Liver (tissue), 9 donors: ENCODE results near the gene DIDO1. TPM values are rescaled to one million over a fixed set of nuclear protein-coding genes. Genes with fewer than 3 reads are reported as not detected.

Source experiments
- DNase-seq: peaks from one replicate; pipeline ENCODE4 v3.0.0-alpha.2; 2017; ENCODE audit warnings: low spot score
- H3K27ac ChIP-seq, 2 donors: one replicate each; pipeline ENCODE4 v1.7.0; 2013; ENCODE audit warnings: inconsistent platforms in 2 of 2, low read length in 2 of 2, control low read depth in 1 of 2, low read depth in 1 of 2, mild to moderate bottlenecking in 1 of 2
- H3K27me3 ChIP-seq, 4 donors: one replicate each; pipeline versions ENCODE4 v1.6.1 to v1.7.0; 2013; ENCODE audit warnings: low read length in 3 of 4, inconsistent platforms in 1 of 4, mild to moderate bottlenecking in 1 of 4, moderate library complexity in 1 of 4; ENCODE audit not compliant: control insufficient read depth in 4 of 4, insufficient read depth in 4 of 4
- H3K36me3 ChIP-seq, 4 donors: one replicate each; pipeline versions ENCODE4 v1.6.1 to v1.7.0; 2013; ENCODE audit warnings: low read length in 3 of 4, mild to moderate bottlenecking in 3 of 4, low read depth in 1 of 4, moderate library complexity in 1 of 4; ENCODE audit not compliant: control insufficient read depth in 4 of 4, insufficient read depth in 3 of 4
- H3K4me1 ChIP-seq, 4 donors: one replicate each; pipeline versions ENCODE4 v1.6.1 to v1.7.0; 2013; ENCODE audit warnings: low read length in 3 of 4, mild to moderate bottlenecking in 3 of 4, moderate library complexity in 1 of 4; ENCODE audit not compliant: control insufficient read depth in 4 of 4, insufficient read depth in 4 of 4
- H3K4me3 ChIP-seq, 3 donors: one replicate each; pipeline versions ENCODE4 v1.6.1 to v1.7.0; 2013; ENCODE audit warnings: low read length in 3 of 3, control low read depth in 1 of 3, low read depth in 1 of 3, mild to moderate bottlenecking in 1 of 3
- H3K9ac ChIP-seq, 2 donors: one replicate each; pipeline ENCODE4 v1.7.0; 2013; ENCODE audit warnings: low read length in 2 of 2, mild to moderate bottlenecking in 2 of 2, moderate library complexity in 2 of 2, control low read depth in 1 of 2, low read depth in 1 of 2
- H3K9me3 ChIP-seq, 4 donors: one replicate each; pipeline versions ENCODE4 v1.6.1 to v1.7.0; 2013; ENCODE audit warnings: low read length in 3 of 4; ENCODE audit not compliant: control insufficient read depth in 4 of 4
- ATF3 ChIP-seq: IDR thresholded peaks from 2 replicates; pipeline ENCODE4 v1.6.1; 2016; ENCODE audit warnings: antibody characterized with exemption
- EGR1 ChIP-seq, 2 donors: IDR thresholded peaks; 2 replicates each; pipeline ENCODE4 v1.6.1; 2016 to 2018; ENCODE audit warnings: antibody characterized with exemption in 2 of 2, low read depth in 2 of 2
- FOXA2 ChIP-seq: IDR thresholded peaks from 2 replicates; pipeline ENCODE4 v1.6.1; 2016; ENCODE audit warnings: antibody characterized with exemption
- GABPA ChIP-seq, 2 donors: IDR thresholded peaks in 1 of 2; conservative IDR thresholded peaks in 1 of 2; 2 replicates each; pipeline ENCODE4 v1.6.1; 2016; ENCODE audit warnings: antibody characterized with exemption in 2 of 2, mild to moderate bottlenecking in 1 of 2, moderate library complexity in 1 of 2
- HNF4A ChIP-seq, 2 donors: conservative IDR thresholded peaks; 2 replicates each; pipeline ENCODE4 v1.6.1; 2016; ENCODE audit warnings: antibody characterized with exemption in 2 of 2, mild to moderate bottlenecking in 2 of 2
- HNF4G ChIP-seq: IDR thresholded peaks from 2 replicates; pipeline ENCODE4 v1.6.1; 2016; ENCODE audit warnings: antibody characterized with exemption
- NR2F2 ChIP-seq: IDR thresholded peaks from 2 replicates; pipeline ENCODE4 v1.6.1; 2016; ENCODE audit warnings: antibody characterized with exemption
- REST ChIP-seq: IDR thresholded peaks from 2 replicates; pipeline ENCODE4 v1.6.1; 2016; ENCODE audit warnings: antibody characterized with exemption, mild to moderate bottlenecking
- RXRA ChIP-seq, 2 donors: IDR thresholded peaks; 2 replicates each; pipeline ENCODE4 v1.6.1; 2017 to 2018; ENCODE audit warnings: antibody characterized with exemption in 2 of 2, mild to moderate bottlenecking in 1 of 2
- SP1 ChIP-seq: IDR thresholded peaks from 2 replicates; pipeline ENCODE4 v1.6.1; 2018; ENCODE audit warnings: antibody characterized with exemption, mild to moderate bottlenecking
- YY1 ChIP-seq: IDR thresholded peaks from 2 replicates; pipeline ENCODE4 v1.6.1; 2016; ENCODE audit warnings: antibody characterized with exemption, mild to moderate bottlenecking
- WGBS: extraction: QIAGEN DNeasy Blood & Tissue Kit; methylation state at CpG from one replicate; pipeline ENCODE4 v1.1.7; 2013; 5-methylcytosine and 5-hydroxymethylcytosine counted together
- polyA plus RNA-seq, 2 donors: library from polyadenylated mRNA; stranded (reverse) in 1 of 2; unstranded in 1 of 2; fragments of 200-250 nt in 1 of 2; fragments of >200 nt in 1 of 2; fragmentation: Nextera tagmentation in 1 of 2; extraction: Ambion mirVana in 1 of 2; gene quantifications; one replicate each; pipeline versions ENCODE4 v1.2.1 to v1.2.3, GENCODE V29; 2013 to 2015
- total RNA-seq, 2 donors: library from RNA; depleted of rRNA; stranded (reverse); fragments of >200 nt; gene quantifications; one replicate each; pipeline ENCODE4 v1.2.3, GENCODE V29; 2014
- TF ChIP-seq, protein P1 (sequence below): fragments of 150-350 bp; IDR thresholded peaks from 2 replicates; pipeline ENCODE4 v1.5.1; 2017; ENCODE audit warnings: improper control_type of control experiment, low read depth, low read length; ENCODE audit not compliant: missing input control
- TF ChIP-seq, protein P2 (sequence below): IDR thresholded peaks from 2 replicates; pipeline ENCODE4 v1.6.1; 2016; ENCODE audit warnings: antibody characterized with exemption
- TF ChIP-seq, protein P3 (sequence below): IDR thresholded peaks from 2 replicates; pipeline ENCODE4 v1.6.1; 2016; ENCODE audit warnings: antibody characterized with exemption
- donor health status: healthy.
- donor health status: healthy.
- donor health status: healthy.
- donor health status: healthy.
- donor health status: healthy.

The DIDO1 gene
- total and polyA plus RNA-seq, 4 donors: 10.1 to 43.1 (median 17.4) TPM

DNA sequence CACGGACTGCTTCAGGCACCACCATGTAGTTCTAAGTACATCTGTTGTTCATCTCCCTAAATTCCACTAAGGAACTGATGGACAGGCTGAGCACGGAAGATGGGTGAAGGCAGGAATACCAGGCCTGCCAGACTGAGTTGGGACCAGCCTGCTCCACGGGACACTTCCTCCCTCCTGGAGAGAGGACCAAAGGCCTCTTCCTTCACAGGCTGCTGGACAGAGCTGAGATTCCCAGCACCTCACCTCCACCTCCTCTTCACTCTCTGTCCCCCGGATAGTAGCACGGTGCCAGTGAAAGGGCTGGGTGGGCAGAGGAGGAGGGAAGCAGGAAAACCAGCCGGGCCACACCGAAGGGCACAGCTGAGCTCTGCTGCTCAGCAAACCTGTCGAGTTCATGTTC lies 41.7 kb downstream of the DIDO1 start (continued):
- TF ChIP-seq, protein P1, sequence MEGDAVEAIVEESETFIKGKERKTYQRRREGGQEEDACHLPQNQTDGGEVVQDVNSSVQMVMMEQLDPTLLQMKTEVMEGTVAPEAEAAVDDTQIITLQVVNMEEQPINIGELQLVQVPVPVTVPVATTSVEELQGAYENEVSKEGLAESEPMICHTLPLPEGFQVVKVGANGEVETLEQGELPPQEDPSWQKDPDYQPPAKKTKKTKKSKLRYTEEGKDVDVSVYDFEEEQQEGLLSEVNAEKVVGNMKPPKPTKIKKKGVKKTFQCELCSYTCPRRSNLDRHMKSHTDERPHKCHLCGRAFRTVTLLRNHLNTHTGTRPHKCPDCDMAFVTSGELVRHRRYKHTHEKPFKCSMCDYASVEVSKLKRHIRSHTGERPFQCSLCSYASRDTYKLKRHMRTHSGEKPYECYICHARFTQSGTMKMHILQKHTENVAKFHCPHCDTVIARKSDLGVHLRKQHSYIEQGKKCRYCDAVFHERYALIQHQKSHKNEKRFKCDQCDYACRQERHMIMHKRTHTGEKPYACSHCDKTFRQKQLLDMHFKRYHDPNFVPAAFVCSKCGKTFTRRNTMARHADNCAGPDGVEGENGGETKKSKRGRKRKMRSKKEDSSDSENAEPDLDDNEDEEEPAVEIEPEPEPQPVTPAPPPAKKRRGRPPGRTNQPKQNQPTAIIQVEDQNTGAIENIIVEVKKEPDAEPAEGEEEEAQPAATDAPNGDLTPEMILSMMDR: no peak
- TF ChIP-seq HNF4A (conservative IDR thresholded peaks at IDR 0.05): no peak
- TF ChIP-seq NR2F2: no peak
- TF ChIP-seq EGR1 (IDR thresholded peaks at IDR 0.05; ENCODE audit: low read depth in 2 of 2): no peak
- no peak for TF ChIP-seq GABPA (IDR thresholded peaks at IDR 0.05 in 1 of 2, conservative IDR thresholded peaks at IDR 0.05 in 1 of 2)
- TF ChIP-seq ATF3: no peak
- TF ChIP-seq HNF4G: no peak
- TF ChIP-seq, protein P2, sequence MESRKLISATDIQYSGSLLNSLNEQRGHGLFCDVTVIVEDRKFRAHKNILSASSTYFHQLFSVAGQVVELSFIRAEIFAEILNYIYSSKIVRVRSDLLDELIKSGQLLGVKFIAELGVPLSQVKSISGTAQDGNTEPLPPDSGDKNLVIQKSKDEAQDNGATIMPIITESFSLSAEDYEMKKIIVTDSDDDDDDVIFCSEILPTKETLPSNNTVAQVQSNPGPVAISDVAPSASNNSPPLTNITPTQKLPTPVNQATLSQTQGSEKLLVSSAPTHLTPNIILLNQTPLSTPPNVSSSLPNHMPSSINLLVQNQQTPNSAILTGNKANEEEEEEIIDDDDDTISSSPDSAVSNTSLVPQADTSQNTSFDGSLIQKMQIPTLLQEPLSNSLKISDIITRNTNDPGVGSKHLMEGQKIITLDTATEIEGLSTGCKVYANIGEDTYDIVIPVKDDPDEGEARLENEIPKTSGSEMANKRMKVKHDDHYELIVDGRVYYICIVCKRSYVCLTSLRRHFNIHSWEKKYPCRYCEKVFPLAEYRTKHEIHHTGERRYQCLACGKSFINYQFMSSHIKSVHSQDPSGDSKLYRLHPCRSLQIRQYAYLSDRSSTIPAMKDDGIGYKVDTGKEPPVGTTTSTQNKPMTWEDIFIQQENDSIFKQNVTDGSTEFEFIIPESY: no peak

DNA sequence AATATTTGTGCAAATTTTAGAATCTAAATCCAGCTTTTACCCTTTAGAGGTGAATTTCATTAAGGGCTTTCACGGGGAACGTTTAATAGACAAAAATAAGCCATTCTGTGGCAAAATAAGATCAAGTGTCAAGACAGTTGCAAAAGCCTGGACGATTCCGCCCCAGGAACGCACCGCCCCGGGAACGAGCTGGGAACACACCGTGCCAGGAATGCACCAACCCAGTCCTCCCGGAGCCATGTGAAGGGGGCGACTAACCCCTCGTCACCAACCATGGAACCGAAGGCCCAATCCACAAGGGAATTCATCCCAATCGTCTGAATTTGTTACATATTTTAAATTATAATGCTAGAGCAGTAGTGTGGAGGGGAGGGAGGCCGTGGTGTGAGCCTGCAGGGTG lies 43.9 kb downstream of the DIDO1 start:
- Histone ChIP-seq H3K27me3 (no peaks in the 10 kb centered on the region), H3K36me3 (peaks cover 5 to 22% (median 9%) of the 10 kb centered on the region in 4 donors), H3K4me3 (no peak overlapping the region), H3K9me3 (no peaks in the 10 kb centered on the region), H3K9ac (no peak overlapping the region), H3K4me1 (peaks cover 0 to 13% (median 9%) of the 10 kb centered on the region in 4 donors), H3K27ac (no peak overlapping the region)
- DNase-seq: no peak
- TF ChIP-seq SP1: no peak
- TF ChIP-seq, protein P2: no peak
- TF ChIP-seq, protein P3, sequence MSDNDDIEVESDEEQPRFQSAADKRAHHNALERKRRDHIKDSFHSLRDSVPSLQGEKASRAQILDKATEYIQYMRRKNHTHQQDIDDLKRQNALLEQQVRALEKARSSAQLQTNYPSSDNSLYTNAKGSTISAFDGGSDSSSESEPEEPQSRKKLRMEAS: no peak
- TF ChIP-seq FOXA2: no peak
- TF ChIP-seq REST: no peak
- no peak for TF ChIP-seq HNF4A (conservative IDR thresholded peaks at IDR 0.05)
- TF ChIP-seq EGR1 (IDR thresholded peaks at IDR 0.05; ENCODE audit: low read depth in 2 of 2): no peak
- no peak for TF ChIP-seq YY1
- TF ChIP-seq GABPA (IDR thresholded peaks at IDR 0.05 in 1 of 2, conservative IDR thresholded peaks at IDR 0.05 in 1 of 2): no peak
- TF ChIP-seq ATF3: no peak
- TF ChIP-seq, protein P1: no peak
- no peak for TF ChIP-seq RXRA (IDR thresholded peaks at IDR 0.05)
- no peak for TF ChIP-seq NR2F2
- 95% methylated on average over 15 of the region's 15 CpGs for WGBS
